ENCODE data around the gene ACP3.

ACP3 gene

DNA sequence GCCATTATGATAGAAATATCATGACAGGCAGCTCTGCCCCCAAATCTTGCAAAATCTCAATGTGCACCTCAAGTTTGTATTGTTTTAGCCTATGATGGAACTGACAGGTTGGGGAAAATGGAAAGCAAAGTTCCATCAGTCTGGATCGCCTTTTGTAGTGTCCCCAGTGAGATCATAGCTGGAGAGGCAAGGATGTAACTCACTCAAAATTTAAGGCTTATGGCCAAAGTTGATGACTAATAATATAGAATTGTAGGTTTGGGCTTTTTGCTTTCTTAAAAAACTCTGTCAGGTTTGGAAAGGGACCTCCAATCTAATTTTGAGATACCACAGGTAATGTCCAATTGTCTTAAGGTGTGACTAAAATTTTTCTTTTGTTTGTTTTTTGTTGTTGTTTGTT is 1.4 kb upstream of the ACP3 start:
- TF ChIP-seq, protein P1, sequence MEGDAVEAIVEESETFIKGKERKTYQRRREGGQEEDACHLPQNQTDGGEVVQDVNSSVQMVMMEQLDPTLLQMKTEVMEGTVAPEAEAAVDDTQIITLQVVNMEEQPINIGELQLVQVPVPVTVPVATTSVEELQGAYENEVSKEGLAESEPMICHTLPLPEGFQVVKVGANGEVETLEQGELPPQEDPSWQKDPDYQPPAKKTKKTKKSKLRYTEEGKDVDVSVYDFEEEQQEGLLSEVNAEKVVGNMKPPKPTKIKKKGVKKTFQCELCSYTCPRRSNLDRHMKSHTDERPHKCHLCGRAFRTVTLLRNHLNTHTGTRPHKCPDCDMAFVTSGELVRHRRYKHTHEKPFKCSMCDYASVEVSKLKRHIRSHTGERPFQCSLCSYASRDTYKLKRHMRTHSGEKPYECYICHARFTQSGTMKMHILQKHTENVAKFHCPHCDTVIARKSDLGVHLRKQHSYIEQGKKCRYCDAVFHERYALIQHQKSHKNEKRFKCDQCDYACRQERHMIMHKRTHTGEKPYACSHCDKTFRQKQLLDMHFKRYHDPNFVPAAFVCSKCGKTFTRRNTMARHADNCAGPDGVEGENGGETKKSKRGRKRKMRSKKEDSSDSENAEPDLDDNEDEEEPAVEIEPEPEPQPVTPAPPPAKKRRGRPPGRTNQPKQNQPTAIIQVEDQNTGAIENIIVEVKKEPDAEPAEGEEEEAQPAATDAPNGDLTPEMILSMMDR (IDR thresholded peaks at IDR 0.05; ENCODE audit: low read length, missing control alignments), result no peak
- no peak overlapping the region for H3K4me3 ChIP-seq (replicated peaks; ENCODE audit: low read depth, low read length)
- peak; percentile 20 for DNase-seq (ENCODE audit: low read depth)

DNA sequence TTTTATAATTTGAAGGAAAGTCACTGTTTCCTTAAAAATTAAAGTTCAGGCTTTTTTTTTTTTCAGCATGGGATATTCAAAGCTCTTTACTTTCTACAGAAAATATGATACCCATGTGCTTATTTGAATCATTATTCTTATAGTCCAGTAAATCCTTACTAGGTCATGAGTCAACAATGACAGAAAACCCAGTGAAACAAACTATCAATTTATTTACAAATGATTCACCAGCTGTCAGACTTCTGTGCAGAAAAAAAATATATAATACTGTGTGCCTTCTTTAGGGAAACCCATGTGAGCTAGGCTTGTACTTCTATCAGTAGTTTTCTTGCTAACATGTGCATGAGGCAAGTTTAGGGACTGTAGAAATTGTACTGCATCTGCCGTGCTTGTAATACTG is 1.2 kb downstream of the ACP3 start:
- no peak overlapping the region for H3K4me3 ChIP-seq (replicated peaks; ENCODE audit: low read depth, low read length)
- peak; percentile 14 for DNase-seq (ENCODE audit: low read depth)
- TF ChIP-seq, protein P1 (IDR thresholded peaks at IDR 0.05; ENCODE audit: low read length, missing control alignments), result no peak

DNA sequence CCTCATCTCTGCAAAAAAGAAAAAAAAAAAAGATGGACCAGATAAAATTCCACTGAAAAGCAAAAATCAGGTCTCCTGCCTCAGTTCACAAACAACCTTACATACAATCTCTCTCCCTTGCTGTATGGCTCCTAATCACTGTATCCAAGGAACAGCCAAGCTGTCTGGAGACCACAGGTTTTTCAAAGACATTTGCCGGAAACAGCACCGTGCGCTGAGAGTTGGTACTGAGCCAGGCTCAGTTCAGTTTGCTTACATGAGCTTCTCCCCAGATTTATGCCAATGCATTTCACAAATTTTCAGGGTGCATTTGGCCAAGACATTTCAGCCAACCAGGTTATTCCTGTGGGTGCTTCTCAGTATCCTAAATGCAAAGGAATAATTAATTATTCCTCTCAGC is 4.1 kb downstream of the ACP3 start:
- TF ChIP-seq, protein P1 (IDR thresholded peaks at IDR 0.05; ENCODE audit: low read length, missing control alignments), result no peak
- H3K4me3 ChIP-seq (replicated peaks; ENCODE audit: low read depth, low read length), result no peak overlapping the region
- DNase-seq (ENCODE audit: low read depth), result no peak

DNA sequence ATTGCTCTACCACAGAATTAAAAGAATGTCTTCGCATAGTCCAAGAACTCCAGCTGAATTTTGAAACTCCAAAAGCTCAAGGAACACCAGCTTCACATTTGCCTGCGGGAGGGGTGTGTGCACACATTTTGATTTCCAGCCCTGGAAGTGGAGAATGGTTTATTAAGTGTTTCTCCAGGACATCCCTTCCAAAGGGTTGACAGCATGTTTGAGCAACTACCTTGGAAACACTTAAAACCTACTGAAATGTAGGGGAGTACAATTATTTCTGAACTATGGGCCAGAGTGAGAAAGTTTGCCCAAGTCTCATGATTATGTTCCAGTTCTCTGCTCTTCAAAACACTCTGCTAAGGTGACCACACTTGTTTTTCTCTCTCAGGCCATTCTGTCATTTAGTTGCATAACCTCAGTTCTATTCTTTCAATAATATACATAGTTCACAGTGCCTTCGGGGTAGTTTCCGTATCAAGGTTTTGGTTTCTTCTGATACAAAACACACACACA is 7.9 kb downstream of the ACP3 start:
- TF ChIP-seq, protein P1 (IDR thresholded peaks at IDR 0.05; ENCODE audit: low read length, missing control alignments), result no peak
- no peak for DNase-seq (ENCODE audit: low read depth)
- H3K4me3 ChIP-seq (replicated peaks; ENCODE audit: low read depth, low read length), result no peak overlapping the region

DNA sequence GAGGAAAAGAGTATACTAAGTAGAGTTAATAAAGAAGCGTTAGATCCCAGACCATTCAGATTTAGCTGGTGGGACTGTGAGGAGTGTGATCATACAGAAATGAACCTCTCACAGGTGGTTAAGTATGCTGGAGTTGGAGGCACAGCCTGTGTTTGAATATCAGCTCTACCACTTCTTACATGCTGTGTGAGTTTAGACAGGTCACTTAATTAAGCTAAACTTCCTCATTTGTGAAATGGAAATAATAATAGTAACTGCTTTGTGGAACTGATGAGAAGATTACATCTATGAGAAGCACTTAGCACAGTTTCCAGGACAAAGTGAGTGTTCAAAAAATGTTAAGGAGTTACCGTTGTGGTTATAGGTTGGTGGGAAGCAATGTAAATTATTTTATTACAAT is 8.4 kb downstream of the ACP3 start:
- H3K4me3 ChIP-seq (replicated peaks; ENCODE audit: low read depth, low read length), result no peak overlapping the region
- TF ChIP-seq, protein P1 (IDR thresholded peaks at IDR 0.05; ENCODE audit: low read length, missing control alignments), result no peak
- no peak for DNase-seq (ENCODE audit: low read depth)

DNA sequence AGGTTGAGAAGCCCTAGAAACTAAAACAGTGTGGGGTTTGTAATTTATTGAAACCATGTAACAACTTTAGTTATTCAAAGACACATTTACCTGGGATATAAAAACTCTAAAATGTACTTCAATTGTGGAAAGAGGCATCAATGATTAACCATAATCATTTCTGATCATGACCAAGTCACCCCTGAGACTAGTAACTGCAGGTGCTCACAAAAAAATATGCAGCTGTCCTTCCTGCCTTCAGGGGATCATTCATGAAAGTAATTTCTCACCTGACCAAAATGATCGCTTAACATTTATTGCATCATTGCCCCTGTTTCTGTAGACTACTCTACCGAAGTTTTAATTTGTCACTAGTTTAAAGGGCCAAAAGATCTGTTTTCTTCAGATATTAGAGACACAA is 9.0 kb downstream of the ACP3 start:
- TF ChIP-seq, protein P1 (IDR thresholded peaks at IDR 0.05; ENCODE audit: low read length, missing control alignments), result no peak
- no peak for DNase-seq (ENCODE audit: low read depth)
- no peak overlapping the region for H3K4me3 ChIP-seq (replicated peaks; ENCODE audit: low read depth, low read length)

DNA sequence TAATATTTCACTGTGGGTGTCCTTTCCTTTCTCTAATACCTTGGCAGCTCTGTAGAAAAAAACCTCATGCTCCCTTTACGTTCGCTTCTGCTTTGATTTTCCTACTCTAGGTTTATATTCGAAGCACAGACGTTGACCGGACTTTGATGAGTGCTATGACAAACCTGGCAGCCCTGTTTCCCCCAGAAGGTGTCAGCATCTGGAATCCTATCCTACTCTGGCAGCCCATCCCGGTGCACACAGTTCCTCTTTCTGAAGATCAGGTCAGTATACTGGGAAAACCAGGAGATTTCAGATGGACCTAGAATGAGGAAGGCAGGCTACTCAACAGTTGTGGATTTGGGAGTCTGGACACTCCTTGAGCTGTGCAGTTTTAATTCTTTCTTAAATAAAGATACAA is 14.9 kb downstream of the ACP3 start:
- TF ChIP-seq, protein P1 (IDR thresholded peaks at IDR 0.05; ENCODE audit: low read length, missing control alignments), result no peak
- no peak overlapping the region for H3K4me3 ChIP-seq (replicated peaks; ENCODE audit: low read depth, low read length)
- no peak for DNase-seq (ENCODE audit: low read depth)

Measured in fibroblast of pulmonary artery (primary cell).